Hematopoietic multipotent progenitor cell (in vitro differentiated cells): ENCODE results near the gene CDX1. TPM values are rescaled to one million over a fixed set of nuclear protein-coding genes. Genes with fewer than 3 reads are reported as not detected.

Experiments
- DNase-seq, 3 donors: peaks; one replicate each; pipeline ENCODE4 v3.0.0-alpha.2; 2011 to 2015; ENCODE audit warnings: low read depth in 2 of 3, low spot score in 2 of 3
- total RNA-seq: library from RNA; depleted of rRNA; stranded (reverse); fragments of >200 nt; gene quantifications from one replicate; pipeline ENCODE4 v1.2.3, GENCODE V29; 2012

CDX1 gene
- total RNA-seq, 1 donor, result not detected

DNA sequence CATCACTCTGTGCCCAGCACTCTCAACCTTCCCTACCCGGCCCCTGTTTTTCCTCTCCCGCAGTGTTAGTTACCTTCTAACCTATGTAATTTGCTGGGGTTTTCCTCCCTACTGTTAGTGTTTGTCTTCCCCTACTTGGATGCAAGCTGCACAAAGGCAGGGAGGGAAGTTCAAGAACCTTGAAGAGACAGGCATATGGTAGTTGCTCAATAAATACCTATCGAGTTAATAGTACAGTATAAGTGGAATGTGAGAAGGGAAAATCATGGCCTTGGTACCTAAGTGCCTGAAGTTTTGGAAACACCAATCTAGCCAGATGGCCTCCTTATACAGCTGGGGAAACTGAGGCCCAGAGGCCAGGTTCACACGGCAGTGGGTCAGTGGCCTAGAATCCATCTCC, 35.1 kb upstream of the CDX1 start:
- DNase-seq, result no peak

DNA sequence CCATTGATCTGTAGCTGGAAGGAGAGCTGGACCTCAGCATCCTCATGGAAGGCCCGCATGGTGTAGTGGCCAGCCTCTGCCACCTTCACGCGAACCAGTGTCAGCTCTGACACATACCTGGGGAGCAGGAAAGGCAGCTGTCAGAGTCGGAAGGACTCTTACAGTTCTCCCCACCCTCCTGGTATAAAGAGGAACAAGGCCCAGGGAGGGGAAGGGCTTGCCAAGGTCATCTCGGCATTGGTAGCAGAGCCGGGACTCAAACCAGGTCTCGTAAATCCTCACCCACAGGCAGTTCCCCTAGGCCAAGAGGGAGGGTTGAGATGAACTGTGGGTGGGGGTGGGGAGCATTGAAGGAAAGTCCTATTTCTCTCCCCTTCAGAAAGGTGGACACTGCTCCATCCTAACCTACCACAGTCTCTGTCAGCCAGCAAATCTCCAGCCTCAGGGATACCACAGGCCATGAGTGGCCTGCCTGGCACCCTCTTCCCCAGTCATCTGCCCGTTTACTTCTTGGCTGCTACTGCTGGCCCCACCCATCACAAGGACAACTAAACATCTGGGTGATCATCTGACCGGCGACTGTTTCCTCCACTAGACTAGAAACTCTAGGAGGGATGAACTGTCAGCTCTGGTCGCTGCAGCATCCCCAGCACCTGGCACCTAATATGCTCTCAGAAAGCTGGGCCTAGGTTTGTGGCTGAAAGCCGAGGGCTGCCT, 34.4 kb upstream of the CDX1 start:
- DNase-seq, result peak in 1 of 3 donors; percentile 56

DNA sequence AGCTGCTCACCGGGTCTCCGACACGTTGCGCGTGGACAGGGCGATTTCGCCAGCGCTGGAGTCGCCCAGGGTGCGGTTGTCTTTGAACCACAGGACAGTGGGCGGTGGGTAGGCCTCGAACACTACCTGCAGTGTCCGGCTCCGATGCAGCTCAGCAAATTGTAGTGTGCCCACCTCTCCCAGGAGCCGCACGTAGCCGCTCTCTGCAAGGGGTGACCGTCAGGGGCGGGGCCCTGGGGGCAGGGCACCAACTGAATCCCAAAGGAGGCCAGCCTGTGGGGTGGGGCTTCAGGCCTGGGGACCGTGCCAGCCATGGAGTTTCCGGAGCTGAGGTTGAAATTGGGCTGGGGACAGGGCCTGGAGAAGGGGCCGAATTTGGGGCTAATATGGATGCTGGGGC, 33.8 kb upstream of the CDX1 start:
- no peak for DNase-seq

DNA sequence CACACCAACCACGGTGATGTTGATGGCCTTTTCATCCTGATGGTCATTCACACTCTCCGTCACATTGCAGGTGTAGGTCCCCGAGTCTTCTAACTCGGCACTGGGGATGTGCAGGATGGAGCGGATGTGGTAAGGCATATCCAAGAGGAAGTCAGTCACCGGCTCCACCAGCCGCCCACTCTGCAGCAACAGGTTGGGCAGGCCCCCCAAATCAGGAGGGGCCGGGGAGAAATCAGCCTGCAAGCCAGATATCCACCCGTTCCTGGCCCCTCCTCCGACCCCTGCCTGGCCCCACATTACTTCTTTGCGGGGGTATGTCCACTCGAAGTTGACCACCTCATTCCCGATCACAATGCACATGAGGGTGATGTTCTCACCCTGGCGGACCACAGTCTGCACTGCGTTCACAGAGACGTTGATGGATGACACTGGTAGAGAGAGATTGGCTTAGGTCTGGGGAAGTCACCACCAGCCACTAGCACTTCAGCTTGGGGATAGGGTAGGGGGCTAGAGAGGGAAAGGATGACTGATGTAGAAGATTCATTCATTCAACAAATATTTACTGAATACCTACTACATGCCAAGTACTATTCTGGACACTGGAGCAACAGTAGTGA, 32.9 kb upstream of the CDX1 start:
- no peak for DNase-seq

DNA sequence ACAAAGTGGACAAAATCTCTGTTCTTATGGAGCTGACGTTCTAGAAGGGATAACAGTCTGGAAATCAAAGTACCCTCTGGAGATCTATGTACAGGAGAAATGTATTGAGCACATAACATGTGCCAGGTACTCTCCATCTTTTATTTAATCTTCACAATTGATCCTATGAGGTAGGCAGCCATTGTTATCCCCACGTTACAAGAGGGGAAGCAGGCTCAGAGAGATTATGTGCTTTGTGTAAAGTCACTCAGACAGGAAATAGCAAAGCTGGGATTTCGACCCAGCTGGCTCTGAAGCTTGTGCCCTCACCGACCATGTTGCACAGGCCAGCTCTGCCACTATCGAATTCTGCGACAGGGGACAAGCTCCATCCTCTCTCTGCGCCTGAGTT, 32.4 kb upstream of the CDX1 start:
- no peak for DNase-seq

DNA sequence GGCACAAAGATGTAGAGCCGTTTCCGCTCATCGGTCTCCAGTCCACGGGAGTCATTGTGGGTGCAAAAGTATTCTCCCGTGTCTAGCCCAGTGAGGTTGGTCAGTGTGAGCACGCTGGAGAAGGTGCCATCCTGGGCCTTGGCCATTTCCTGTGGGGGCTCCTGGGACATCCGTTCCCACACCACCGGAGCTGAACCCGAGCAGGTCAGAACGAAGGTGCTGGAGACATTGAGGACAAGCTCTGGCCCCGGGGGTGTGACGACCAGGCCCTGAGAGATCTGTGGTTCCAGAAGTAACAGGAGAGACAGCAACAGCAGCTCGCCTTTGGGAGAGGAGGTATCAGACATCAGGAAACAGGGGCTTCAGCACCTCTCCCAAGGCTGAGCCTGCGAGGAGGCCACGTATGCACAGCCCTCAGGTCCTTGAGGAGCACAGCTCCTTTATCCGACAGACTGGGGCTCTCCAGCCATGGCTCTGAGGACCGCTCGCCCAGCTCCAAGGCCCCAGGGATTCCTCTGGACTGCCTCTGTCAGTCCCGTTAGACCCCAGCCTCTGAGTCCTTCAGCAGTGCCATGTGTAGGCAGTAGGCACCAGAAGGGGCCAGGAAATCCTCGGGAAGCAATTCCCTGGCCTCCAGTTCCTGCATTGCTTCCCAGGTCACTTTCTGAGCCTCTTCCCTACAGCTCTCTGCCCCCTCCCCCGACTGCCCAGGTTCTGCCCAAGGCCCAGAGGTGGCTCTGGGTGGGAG, 30.8 kb upstream of the CDX1 start:
- no peak for DNase-seq

DNA sequence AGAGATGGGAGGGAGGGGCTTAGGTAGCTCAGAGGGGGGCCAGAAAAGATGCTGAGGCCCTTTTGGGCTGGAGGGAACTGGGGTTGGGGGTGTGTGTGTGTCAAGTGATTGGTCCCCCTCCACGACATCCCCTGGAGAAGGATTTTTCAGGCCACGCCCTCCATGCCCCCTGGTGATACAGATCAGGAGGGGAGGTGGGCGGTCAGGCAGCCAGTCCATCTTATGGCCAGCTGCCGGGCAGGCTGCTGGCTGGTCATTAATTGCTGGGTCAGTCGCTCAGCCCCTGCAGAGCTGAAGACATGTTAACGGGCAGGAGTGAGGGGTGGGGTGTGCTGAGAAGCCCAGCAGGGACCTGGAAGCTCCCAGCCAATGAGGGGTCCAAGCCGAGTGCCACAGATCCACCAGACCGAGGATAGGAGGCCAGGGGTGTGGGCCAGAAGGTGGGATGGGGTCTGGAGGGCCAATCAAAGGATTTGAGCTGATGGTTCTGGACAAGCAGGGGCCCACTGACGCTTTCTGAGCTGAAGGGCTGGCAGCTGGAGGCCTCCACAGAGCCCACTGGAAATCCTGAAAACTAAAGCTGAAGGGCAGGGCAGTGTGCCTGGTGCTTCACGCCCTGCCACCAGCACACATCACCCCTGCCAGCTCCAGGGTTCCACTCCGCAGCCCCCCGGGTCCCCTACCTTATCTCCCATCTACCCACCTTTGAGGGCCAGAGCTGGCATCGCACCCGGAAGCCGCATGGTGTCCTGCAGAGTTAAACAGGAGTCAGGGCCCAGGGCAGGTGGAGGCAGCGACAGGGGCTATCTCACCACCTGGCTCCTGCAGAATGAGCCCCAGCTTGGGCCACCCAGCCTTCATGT, 30.0 kb upstream of the CDX1 start:
- DNase-seq, result no peak

DNA sequence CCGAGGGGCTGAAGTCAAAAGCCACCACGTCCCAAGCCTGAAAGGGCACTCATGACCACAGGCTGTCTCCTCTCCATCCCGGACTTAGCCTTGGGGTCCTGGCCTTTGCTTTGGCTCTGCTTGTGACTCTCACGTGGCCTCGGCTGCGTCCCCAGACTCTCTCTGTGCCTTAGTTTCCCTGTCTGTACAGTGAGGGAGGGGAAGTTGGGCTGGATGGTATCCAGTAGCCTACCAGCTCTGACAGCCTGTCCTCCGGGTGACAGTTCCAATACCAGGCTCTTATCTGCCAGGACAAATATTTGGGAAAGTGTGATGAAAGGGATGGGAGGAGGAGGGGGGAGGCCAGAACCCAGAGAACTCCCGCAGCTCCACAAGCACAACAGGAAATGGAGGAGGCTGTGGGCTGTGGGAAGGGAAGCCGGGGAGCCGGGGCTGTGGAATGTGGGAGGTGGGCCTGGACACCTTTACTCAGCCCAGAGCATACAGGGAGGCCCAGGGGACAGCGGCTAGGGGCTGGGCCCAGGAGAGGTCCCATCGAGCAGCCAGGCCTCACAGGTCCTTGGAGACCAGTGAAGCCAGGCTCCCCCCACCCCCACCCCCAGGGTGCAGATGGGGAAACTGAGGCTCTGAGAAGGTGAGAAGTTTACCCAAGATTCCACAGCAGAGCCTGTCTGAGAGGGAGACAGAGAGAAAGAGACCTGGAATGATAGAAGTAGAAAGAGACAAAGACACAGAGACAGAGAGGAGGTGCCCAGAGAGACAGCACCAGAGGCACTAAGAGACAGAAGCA, 29.2 kb upstream of the CDX1 start:
- DNase-seq, result no peak

DNA sequence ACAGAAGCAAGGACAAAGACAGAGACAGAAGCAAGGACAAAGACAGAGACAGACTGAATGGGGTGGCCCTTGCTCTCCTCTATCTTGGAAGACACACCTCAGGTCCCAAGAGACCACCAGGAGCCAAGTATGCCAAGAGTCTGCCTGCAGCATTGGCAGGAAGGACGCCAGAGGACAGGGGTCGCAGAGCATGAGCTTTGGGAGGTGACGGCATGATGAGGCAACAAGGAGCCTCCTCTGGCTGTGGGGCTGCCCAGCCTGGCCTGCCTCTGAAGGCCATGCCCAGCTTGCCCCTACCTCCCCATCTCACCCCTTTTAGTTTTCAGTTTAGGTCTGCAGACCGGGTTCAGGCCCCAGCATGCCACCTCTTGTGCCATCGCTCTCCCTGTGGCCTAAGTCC, 28.6 kb upstream of the CDX1 start:
- no peak for DNase-seq

DNA sequence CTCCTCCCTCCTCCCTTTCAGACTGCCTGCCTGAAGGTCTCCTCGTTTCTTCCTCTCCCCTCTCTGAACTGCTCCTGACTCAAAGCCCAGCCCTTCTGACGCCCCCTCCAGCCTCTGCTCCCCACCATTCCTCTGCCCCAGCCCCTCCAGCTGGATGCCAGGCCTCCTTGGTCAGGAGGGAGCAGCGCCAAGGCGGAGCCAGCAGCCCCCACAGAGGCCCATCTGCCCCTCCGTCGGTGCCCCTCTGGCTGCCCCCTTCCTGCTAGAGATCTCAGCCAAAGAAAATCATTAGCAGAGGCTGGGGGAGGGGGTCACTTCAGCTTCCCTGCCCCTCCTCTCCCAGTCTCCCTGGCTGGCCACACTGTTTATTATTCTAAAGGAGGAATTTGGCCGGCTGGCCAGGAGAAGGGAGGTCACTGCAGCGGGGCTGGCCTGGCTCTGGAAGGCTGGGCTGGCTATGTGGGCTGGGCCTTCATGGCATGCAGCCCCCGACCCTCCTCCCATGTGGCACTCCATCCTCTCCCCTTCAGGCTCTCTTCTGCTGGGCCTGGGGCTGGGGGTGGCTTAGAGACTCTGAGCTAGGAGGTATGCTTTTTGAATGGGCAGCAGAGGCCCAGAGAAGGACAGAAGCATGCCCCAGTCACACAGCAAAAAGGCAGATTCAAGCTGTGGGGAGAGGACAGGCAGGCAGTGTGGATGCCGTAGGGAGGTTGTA, 27.9 kb upstream of the CDX1 start:
- no peak for DNase-seq

DNA sequence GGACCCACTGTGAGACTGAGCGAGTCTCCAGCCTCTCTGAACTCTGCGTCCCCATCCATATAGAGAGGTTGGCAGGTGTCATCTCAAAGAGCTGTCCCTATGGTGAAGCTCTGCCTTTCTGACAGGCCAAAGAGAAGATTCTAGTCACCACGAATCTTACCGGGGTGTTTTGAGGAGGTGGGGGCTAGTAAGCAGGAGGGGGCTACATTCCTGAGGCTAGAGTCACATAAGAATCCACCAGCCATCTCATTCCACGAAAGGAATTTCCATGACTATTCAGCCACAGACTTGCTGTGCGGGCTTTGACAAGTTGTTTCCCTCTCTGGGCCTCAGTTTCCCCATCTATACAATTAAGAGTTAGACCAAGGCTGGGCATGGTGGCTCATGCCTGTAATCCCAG, 27.2 kb upstream of the CDX1 start:
- no peak for DNase-seq

DNA sequence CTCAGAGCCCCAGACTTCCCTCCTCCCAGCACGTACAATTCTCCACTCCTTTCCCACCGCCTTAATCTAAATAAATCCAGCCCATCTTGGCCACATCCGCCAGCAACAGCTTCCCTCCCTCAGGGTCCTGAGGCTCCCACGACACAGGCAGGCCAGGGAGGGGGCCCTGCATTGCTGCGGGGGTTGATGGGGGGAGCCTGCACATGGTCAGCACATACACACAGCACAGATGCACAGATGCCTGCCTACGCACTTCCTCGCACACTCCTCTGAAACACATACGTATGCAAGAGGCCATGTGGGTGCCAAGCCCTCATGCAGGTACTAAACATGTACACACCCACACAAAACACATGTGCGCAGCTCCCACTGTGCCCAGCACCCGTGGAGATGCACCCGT, 25.7 kb upstream of the CDX1 start:
- no peak for DNase-seq

DNA sequence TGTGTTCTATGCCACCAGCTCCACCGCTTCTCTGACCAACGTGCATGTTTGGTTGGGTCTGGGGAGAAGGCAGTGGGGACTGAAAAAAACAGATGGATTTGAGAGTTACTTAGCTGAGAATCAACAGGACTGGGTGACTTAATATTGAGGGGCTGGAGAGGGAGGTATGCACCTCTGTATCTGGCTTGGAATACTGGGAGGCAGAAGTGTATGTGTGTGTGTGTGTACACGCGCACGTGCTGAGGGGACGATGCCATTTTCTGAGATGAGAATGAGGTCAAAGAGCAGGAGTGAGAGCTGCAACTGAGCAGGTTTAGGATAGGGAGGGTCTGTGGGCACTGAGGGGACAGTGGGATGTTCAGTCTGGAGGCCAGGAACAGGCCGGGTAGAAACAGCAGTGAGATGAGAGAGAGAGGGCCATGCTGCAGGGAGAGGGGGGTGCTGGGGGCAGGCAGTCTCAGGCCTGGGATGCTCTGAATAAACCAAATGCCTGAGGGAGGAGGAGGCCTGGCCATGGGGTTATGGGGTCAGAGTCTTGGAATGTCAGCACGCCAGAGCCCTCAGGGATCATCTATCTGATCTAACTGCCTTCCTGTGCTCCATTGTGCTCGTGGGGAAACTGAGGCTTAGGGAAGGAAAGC, 24.9 kb upstream of the CDX1 start:
- no peak for DNase-seq

DNA sequence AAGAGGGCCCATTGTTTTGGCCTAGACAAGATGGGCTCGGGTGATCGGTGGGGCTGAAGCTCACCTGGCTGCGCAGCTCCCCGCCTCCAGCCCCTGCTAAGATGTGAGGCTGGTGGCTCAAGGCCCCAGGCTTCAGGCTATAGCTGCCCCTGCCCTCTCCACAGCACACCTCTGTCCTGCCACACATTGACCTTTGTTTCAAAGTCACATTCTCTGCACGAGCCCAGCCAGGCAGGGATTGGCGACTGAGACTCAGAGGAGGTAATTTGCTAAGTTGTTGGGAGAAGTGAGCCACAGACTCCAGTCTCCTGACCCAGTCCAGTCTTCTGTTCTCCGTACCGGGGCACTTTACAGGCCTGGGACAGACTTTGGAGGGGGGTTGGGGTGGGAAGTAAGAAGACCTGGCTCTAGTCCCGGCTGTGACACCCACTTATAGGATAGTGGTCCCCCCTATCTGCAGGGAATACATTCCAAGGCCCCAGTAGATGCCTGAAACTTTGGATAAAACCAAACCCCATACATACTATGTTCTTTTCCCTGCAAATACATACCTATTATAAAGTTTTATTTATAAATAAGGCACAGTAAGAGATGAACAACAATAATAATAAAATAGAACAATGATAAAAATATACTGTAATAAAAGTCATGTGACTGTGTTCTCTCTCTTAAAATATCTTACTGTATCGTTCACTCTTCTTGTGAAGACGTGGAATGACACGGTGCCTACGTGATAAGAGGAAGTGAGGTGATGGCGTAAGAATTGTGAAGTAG, 24.2 kb upstream of the CDX1 start:
- DNase-seq, result no peak

DNA sequence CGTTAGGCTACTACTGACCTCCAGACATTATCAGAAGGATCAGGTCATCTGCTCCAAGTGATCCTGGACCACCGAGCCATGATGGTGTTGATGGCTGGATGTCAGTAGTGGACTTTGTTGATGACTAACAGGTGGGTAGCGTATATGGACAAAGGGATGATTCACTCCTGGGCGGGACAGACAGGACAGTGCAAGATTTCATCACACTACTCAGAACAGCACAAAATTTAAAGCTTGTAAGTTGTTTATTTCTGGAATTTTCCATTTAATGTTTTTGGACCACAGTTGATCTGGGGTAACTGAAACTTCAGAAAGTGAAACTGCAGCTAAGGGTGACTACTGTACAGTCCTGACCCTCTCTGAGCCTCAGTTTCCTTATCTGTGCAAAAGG, 23.6 kb upstream of the CDX1 start:
- no peak for DNase-seq

DNA sequence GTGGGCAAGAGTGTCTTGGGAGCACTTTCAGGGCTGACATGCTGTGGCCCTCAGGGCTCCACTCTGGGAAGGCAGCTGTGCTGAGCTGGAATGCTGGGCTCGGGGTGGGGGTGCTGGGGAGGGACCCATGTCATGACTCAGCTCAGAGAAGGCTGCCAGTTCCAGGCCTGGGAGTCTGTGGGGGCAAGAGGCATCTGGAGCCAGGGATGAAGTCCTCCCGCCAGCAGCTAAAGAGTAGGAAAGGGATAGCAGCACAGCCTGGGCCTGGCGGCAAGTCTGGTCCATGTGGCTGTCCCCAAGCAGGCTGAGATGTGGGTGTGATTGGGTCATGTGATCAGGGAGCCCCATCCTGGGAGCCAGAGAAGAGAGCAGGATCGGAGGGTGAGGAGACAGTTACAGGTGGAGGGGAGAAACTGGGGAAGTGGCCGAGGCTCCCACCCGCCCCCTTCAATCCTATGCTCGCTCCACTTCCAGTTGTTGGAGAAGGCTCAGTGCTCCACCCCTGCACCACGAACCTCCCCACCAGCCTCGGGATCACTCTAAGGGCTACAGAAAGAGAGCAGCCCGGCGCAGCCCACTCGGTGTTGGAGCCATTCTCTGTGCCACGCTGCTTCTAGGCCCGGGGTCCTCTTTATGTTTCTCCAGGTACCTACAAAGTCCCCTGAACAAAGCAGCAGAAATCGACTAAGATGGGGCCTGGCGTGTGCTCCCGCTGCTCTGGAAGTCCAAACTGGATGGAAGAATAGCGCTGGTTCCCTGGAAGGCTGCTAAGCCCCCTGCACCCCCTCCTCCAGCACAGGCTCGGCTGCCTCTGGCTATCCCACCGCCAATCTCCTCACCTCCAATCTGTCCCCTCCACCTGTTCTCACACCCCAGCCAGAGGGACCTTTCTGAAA, 23.0 kb upstream of the CDX1 start:
- no peak for DNase-seq

DNA sequence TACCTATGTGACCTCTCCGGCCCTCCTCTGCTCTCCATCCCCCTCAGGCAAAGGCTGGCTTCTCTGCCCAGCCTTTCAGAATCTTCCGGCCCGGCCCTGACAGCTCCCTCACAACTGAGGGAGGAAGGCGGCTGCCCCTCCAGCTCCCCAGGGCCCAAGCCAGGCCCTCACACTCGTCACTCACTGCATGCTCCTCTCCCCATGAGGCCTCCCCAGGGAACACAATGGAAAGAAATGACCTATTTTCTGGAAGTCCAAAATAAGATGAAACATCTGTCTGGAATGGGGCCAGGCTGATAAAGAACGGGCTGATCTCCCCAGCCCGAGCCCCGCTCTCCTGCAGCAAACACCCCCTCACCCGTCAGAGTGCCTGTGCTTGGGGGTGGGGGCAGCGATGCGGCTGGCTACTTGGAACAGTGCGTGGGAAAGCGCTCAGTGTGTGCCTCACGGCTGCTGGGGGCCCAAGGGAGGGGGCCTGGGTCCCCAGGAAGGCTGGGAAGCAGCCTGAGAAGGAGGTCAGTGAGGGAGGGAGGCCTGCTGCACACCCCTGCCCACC, 22.3 kb upstream of the CDX1 start:
- no peak for DNase-seq
